ENCODE results near the gene GRIA4. TPM values are rescaled to one million over a fixed set of nuclear protein-coding genes. Genes with fewer than 3 reads are reported as not detected.
A peak's percentile ranks its signal among the peaks of the same experiment; 100 is the strongest.

The GRIA4 gene
- 10 to 100 TPM in 6 of 10 donors, 1 to 10 TPM in 4; 6.4 to 17.2 (median 10.8) TPM for polyA plus RNA-seq (ENCODE audit: insufficient read length in 10 of 10)
- long read RNA-seq, donor 1, full-length matches to known transcripts, result 1 of 1 reads
- long read RNA-seq, donor 1, partial matches to known transcripts, result 0 of 1 reads
- long read RNA-seq, donor 1, other reads (novel, unspliced or antisense), result 0 of 1 reads
- long read RNA-seq, donor 2, result 0 reads
- long read RNA-seq, donor 3, result 0 reads
- long read RNA-seq, donor 4, result 0 reads
- long read RNA-seq, donor 5, partial matches to known transcripts, result 0 of 3 reads
- long read RNA-seq, donor 5, other reads (novel, unspliced or antisense), result 0 of 3 reads
- long read RNA-seq, donor 6, partial matches to known transcripts, result 0 of 1 reads
- long read RNA-seq, donor 6, other reads (novel, unspliced or antisense), result 0 of 1 reads
- long read RNA-seq, donor 7, result 0 reads
- long read RNA-seq, donor 8, partial matches to known transcripts, result 0 of 2 reads
- long read RNA-seq, donor 8, other reads (novel, unspliced or antisense), result 0 of 2 reads
- long read RNA-seq, donor 9, result 0 reads

GRCh38 chr11:105609832-105610781 lies at the start of gene GRIA4:
GRIA4 (plus strand) TSS chr11:105610073; CDS start chr11:105610998, 925 bp downstream.
- DNase-seq, result peak; percentile 50 to 81 (median 51)

GRCh38 chr11:105573091-105573490 lies 36.8 kb upstream of the GRIA4 start:
- DNase-seq, result no peak

GRCh38 chr11:105574974-105575373 lies 34.9 kb upstream of the GRIA4 start:
- no peak for DNase-seq

- peak in 1 of 3 donors; percentile 0 for DNase-seq
Measured at GRCh38 chr11:105577641-105578040, 32.2 kb upstream of the GRIA4 start.

GRCh38 chr11:105579111-105579510 lies 30.8 kb upstream of the GRIA4 start:
- no peak for DNase-seq

- no peak for DNase-seq
Measured at GRCh38 chr11:105582497-105582896, 27.4 kb upstream of the GRIA4 start.

GRCh38 chr11:105588001-105588400 lies 21.9 kb upstream of the GRIA4 start:
- DNase-seq, result no peak

GRCh38 chr11:105589346-105589745 lies 20.5 kb upstream of the GRIA4 start:
- DNase-seq, result no peak

- DNase-seq, result no peak
Measured at GRCh38 chr11:105592035-105592434, 17.8 kb upstream of the GRIA4 start.

- no peak for DNase-seq
Measured at GRCh38 chr11:105598371-105598770, 11.5 kb upstream of the GRIA4 start.

GRCh38 chr11:105603156-105603555 lies 6.7 kb upstream of the GRIA4 start:
- DNase-seq, result no peak

GRCh38 chr11:105609341-105609781 lies 512 bp upstream of the GRIA4 start:
- peak in 2 of 3 donors; percentile 15 to 55 for DNase-seq

- DNase-seq, result peak in 1 of 3 donors; percentile 56
Measured at GRCh38 chr11:105610871-105611571, 1.1 kb downstream of the GRIA4 start.

- peak in 2 of 3 donors; percentile 8 to 52 for DNase-seq
Measured at GRCh38 chr11:105611572-105612441, 1.9 kb downstream of the GRIA4 start.

- DNase-seq, result peak in 2 of 3 donors; percentile 0 to 18
Measured at GRCh38 chr11:105612771-105613170, 2.9 kb downstream of the GRIA4 start.

GRCh38 chr11:105613183-105613582 lies 3.3 kb downstream of the GRIA4 start:
- DNase-seq, result peak in 1 of 3 donors; percentile 0

GRCh38 chr11:105618343-105618955 lies 8.6 kb downstream of the GRIA4 start:
- DNase-seq, result no peak

GRCh38 chr11:105619556-105619955 lies 9.7 kb downstream of the GRIA4 start:
- no peak for DNase-seq

GRCh38 chr11:105622016-105622415 lies 12.1 kb downstream of the GRIA4 start:
- DNase-seq, result no peak

GRCh38 chr11:105632316-105632715 lies 22.4 kb downstream of the GRIA4 start:
- DNase-seq, result no peak

Measured in muscle of back (tissue), 13 donors.